AG08396 (cell line): Measurements from ENCODE around the gene WRAP53.

Source experiments
- DNase-seq: peaks from one replicate; pipeline ENCODE4 v3.0.0; 2012; ENCODE audit warnings: low spot score, mixed read lengths

Gene WRAP53

GRCh38 chr17:7684851-7685532, 3.3 kb upstream of the WRAP53 start:
- DNase-seq: peak; percentile 1

- peak; percentile 90 for DNase-seq
These were observed 2.6 kb upstream of the WRAP53 start for GRCh38 chr17:7685533-7686221.

DNA sequence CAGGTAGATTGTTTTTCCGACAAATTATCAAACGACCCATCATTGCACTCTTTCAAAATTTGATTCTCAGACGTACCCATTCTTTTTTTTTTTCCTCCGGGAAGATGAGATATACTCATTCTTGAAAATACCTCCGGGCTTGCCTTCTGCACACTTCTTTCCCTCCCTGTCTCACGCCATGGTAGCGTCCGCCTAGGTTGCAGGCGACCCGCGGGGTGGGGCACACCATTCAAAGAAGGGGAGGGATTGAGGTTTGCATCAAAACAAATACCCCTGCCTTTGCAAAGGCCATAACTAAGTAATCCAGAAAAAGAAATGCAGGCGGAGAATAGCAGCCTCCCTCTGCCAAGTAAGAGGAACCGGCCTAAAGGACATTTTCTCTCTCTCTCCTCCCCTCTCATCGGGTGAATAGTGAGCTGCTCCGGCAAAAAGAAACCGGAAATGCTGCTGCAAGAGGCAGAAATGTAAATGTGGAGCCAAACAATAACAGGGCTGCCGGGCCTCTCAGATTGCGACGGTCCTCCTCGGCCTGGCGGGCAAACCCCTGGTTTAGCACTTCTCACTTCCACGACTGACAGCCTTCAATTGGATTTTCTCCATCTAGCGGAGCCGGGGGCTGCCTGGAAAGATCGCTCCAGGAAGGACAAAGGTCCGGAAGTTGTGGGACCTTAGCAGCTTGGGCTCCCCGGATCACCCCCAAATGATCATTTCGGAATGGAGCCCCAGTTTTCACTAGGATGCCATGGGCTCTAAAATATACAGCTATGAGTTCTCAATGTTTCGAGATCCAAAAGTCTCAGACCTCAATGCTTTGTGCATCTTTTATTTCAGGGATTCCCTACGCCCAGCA, 1.8 kb upstream of the WRAP53 start:
- peak; percentile 73 for DNase-seq

GRCh38 chr17:7687072-7687907, 987 bp upstream of the WRAP53 start, which contains the start of gene TP53:
Gene TP53, minus strand, starts transcription at chr17:7687490. Its CDS starts 10,896 bp downstream, at chr17:7676594.
- DNase-seq: peak; percentile 78

DNA sequence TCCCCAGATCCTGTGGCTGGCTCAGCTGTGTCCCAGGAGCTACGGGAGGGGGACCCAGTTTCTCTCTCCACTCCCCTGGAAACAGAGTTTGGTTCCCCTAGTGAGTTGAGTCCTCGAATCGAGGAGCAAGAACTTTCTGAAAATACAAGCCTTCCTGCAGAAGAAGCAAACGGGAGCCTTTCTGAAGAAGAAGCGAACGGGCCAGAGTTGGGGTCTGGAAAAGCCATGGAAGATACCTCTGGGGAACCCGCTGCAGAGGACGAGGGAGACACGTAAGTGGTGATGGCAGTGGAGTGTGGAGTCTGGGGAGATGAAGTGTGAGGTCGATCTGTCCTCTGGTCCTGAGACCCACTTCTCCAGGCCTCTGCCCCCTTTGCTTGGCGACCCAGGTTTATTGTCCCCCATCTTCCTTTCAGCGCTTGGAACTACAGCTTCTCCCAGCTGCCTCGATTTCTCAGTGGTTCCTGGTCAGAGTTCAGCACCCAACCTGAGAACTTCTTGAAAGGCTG, 585 bp downstream of the WRAP53 start:
- DNase-seq: no peak

GRCh38 chr17:7695586-7695985, 7.3 kb downstream of the WRAP53 start:
- DNase-seq: no peak

GRCh38 chr17:7697828-7698588, 9.7 kb downstream of the WRAP53 start:
- no peak for DNase-seq

DNA sequence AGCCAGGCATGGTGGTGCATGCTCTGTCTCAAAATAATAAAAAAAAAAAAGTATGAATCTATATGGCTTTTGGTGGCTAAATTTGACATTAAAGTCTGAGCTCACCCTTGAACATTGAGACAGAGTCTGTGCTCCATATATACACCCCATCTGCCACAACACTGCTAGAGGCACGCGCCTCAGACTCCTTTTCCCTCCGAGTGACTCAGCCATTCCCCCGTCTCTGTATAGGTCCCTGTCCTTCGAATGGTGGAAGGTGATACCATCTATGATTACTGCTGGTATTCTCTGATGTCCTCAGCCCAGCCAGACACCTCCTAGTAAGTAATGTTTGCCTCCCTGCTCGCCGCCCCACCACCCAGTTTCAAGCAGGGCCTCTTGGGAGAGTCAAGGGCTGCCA, 12.2 kb downstream of the WRAP53 start:
- no peak for DNase-seq

GRCh38 chr17:7701681-7702080, 13.4 kb downstream of the WRAP53 start:
- DNase-seq: no peak

DNA sequence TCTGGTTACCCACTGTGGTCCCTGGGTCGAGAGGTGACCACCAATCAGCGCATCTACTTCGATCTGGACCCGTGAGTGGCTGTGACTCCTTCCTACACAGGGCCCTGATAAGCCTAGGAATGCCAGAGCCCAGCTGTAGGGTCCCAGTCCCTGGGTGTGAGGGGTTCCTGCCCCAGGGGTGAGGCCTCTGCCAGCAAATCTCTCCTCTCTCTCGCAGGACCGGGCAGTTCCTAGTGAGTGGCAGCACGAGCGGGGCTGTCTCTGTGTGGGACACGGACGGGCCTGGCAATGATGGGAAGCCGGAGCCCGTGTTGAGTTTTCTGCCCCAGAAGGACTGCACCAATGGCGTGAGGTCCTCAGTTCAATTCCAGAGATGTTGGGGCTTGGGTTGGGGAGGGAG, 14.5 kb downstream of the WRAP53 start:
- no peak for DNase-seq

DNA sequence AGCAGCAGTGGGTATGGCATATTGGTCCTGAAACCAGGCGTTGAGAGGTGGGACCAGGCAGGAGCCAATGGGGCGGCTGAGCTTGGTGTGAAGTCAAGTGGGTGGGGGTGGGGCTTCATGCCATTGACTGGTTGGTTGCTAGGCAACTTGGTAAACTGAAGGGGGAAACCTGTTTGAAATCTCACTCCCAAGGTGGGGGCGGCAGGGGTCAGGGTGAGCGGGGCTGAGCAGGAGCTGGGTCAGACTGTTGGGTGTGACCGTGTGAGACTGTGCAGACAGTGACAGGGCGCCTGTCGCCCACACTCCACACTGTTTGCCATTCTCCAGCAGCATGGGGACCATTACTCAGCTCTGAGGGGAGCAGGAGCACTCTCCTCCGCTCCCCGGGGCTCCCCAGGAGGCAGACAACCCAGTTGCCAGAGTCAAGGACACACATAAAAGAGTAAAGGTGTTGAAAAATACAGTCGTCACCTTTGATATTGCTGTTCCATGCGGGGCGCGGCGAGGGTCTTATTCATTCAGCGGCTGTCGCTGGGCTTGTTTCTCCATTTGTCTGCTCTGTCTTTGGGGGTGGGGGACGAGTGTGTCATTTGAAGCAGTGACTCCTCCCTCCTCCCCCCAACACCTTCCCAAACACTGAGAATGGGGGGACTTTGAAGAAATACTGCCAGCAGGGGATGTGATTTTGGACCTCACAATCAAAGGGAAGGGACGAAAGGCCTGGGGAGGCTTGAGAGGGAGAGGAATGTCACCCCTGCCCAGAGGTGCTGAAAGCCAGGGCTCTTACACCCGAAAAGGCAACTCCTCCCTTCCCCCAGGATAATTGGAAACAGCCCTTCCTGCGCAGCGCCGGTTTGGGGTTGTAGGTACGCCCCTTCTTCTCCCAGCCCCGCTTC, 15.6 kb downstream of the WRAP53 start:
- DNase-seq: no peak

DNA sequence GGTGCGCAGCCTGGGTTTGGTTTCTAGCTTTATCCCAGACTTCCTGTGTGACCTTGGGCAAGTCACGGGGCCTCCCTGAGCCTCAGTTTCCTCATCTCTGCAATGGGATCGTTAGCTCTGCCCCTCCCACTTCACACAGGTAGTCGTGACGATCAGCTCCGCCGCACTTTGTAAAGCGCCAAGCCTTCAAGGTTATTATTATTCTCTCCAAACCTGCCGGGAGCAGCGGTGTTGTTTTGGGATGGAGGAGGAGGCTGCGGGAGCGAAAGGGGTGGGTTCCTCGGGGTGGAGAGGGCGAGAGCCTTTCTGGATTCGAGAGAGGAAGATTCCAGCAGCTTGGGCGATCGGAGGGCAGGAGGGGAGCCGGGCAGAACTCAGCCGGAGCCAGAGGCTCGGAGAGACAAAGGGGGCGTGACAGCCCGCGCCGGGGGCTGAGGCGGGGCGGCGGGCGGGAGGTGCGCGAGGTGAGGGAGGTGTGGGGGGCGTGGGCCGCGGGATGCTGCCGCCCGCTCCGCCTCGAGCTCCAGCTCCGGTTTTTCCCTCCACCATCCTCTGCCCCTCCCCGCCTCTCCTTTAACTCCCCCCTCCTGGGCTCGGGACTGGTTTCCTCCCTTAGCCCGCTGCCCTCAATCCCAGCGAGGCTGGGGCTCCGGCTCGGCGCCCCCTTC, 16.5 kb downstream of the WRAP53 start, which contains the start of gene EFNB3:
Gene EFNB3, plus strand, starts transcription at position 602 of the 668 bp plus-strand sequence. CDS start 397 bp downstream, outside the sequence.
- DNase-seq: no peak

GRCh38 chr17:7705269-7706255, 17.3 kb downstream of the WRAP53 start:
- no peak for DNase-seq

DNA sequence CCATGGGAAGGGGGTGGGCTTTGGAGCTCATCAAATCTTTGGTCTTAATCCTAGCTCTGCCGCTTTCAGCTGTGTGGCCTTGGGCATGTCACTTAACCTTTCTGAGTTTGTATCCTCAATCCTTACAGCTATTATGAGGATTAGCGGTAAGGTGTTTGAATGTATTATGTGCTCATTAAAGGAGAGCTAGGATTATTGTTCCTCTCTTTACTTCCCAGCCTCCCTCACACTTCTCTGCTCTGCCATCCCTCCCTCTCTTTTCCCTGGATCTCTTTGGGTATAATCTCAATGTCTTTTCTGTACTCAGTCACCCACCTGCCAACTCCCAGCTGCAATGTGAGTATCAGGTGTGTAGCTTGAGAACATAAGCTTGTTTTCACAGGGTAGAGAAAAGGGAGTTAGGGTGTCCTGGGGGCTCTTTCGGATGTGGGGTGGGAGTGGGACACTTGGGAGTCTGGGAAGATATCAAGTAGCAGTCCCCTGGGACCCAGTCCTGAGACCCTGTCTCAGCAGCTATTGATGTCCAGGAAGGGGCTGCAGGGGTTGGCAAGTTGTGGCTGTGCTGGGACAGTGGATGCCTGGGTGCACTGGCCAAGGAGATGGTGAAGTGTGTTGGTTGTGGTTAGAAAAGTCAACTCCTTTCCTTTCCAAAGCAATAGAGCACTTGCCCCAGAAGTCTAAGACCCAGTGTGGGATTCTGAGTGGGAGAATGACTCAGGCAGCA, 18.5 kb downstream of the WRAP53 start:
- DNase-seq: no peak

DNA sequence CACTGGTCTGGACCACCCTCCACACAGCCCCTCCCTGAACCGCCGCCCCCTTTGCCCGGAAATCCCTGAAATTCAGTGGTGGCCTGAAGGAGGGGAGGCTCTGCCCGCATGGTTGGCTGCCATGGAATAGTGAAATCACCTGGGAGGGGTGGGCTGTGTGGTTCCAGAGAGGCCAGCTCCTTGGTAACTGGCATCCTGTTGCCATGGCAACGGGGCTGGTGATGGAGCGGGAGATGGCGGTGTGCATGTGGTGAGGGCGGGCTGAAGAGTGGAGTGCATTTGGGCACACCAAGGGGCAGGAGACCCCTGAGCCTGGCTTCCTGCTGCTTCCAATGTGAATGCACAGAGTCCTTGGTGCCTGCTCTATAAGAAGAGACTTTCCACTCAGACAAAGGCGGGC, 19.2 kb downstream of the WRAP53 start:
- DNase-seq: no peak

- no peak for DNase-seq
These were observed 19.8 kb downstream of the WRAP53 start for GRCh38 chr17:7707858-7708750.
